Activated CD8-positive, alpha-beta memory T cell treated with anti-CD3 and anti-CD28 coated beads, Interleukin-2, amount 10 ng/mL, durations not matched to agents 7 days and 5 days (primary cell): ENCODE data around the gene LRP1B. TPM values are rescaled to one million over a fixed set of nuclear protein-coding genes. Genes with fewer than 3 reads are reported as not detected.

Source experiments
- ATAC-seq: fragments of 150-1000 bp; cut with Tn5 transposase; one replicate; pipeline ENCODE4 v1.10.0; 2021; ENCODE audit warnings: moderate library complexity
- CTCF ChIA-PET: fragments of 350-600 bp; sonication (Branson Sonifier 250); formaldehyde crosslinking; loops from one replicate; lab custom pipeline; 2021; ENCODE audit warnings: antibody characterized with exemption; lab: Charles Lee
- DNase-seq: peaks from one replicate; pipeline ENCODE4 v3.0.0-alpha.2; 2020
- H3K27ac Mint-ChIP-seq: one replicate; pipeline ENCODE4 v1.8.0; 2021; ENCODE audit warnings: mild to moderate bottlenecking, mixed read lengths
- H3K27me3 Mint-ChIP-seq: one replicate; pipeline ENCODE4 v1.8.0; 2021; ENCODE audit warnings: mixed read lengths
- H3K36me3 Mint-ChIP-seq: one replicate; pipeline ENCODE4 v1.8.0; 2021; ENCODE audit warnings: mild to moderate bottlenecking, mixed read lengths
- H3K4me1 Mint-ChIP-seq: one replicate; pipeline ENCODE4 v1.8.0; 2021; ENCODE audit warnings: mixed read lengths
- H3K4me3 Mint-ChIP-seq: one replicate; pipeline ENCODE4 v1.8.0; 2021; ENCODE audit warnings: mild to moderate bottlenecking, moderate library complexity, mixed read lengths
- H3K9me3 Mint-ChIP-seq: one replicate; pipeline ENCODE4 v1.8.0; 2022; ENCODE audit warnings: low read depth, mixed read lengths
- total RNA-seq, 2 experiments: library from RNA; stranded (reverse); gene quantifications; one replicate each; pipeline ENCODE4 v1.2.3, GENCODE V29; 2021

LRP1B gene
- total RNA-seq, 2 experiments from 2014 or later: not detected

DNA sequence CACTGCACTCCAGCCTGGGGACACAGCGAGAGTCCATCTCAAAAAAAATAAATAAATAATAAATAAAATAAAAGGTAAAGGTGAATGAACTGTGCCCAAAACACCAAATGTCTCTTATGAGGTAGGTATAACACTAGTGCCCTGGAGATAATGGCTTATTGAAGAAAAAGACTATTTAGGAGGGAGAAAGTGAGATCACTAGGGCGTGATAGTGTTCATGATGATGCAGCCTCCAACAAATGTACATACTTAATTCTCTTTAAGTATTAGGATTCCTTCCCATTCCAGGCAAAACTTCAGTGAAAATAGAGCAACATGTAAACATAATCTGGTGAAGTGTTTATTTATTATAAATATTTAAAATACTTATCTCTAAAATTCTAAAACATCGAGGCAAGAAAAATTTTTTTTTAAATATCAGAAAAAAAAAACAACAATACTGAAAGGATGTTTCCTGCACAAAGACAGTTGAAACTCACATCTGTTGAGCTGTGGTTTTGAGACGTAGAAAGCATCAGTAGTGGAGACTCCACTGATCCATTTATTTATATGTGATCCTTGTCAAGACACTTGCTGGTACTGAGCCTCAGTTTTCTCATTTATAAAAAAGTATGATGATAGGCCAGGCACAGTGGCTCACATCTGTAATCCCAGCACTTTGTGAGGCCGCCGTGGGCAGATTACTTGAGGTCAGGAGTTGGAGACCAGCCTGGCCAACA is 183.3 kb downstream of the LRP1B start:
- DNase-seq: no peak
- Mint-ChIP-seq H3K27me3 (no peaks in the 10 kb centered on the region), H3K36me3 (no peaks in the 10 kb centered on the region), H3K9me3 (peaks cover 5% of the 10 kb centered on the region), H3K4me3 (no peak overlapping the region), H3K4me1 (no peaks in the 10 kb centered on the region), H3K27ac (no peak overlapping the region)
- ATAC-seq: no peak
- CTCF ChIA-PET: no interaction called here

DNA sequence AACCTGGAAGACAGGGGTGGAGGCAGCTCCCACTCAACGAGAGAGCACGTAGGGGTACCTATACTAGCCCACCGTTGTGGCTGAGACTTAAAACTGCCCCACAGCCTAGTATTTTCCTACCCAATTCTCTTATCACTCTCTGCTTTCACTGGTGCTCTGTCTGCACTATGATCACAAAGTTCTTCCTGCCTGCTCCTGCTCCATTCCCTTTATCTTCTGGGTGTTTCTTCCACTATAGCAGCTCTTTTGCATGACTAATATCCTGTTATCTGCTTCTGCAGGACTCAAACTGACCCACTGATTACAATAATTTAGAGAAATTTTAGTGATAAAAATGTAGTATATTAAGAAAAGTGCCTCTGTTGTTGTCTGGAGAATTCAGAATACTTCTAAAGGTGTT is 184.8 kb downstream of the LRP1B start:
- H3K27me3 Mint-ChIP-seq: no peaks in the 10 kb centered on the region
- H3K27ac Mint-ChIP-seq: no peak overlapping the region
- H3K4me3 Mint-ChIP-seq: no peak overlapping the region
- H3K4me1 Mint-ChIP-seq: no peaks in the 10 kb centered on the region
- no peak for DNase-seq
- H3K36me3 Mint-ChIP-seq: no peaks in the 10 kb centered on the region
- peaks cover 11% of the 10 kb centered on the region for H3K9me3 Mint-ChIP-seq
- ATAC-seq: no peak
- CTCF ChIA-PET: no interaction called here

DNA sequence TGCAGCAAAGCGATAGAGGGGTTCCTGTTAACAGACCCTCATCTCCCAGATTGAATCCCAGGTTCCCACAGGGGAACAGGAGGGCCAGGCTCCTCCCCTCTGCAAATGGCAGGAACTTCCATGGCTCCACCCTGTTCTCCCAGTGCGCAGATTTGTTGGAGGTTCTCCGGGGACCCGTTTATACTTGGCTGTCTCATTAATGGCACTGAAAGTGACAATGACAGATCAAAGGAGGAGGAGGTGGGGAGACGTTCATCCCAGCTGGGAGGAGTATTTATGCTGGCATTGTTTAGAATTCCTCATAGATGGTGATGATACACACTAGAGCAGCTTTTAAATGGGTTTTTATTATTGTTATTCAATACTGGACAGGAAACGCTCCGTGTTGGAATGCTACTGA is 186.9 kb downstream of the LRP1B start:
- Mint-ChIP-seq H3K4me3 (no peak overlapping the region), H3K36me3 (no peaks in the 10 kb centered on the region), H3K27me3 (no peaks in the 10 kb centered on the region), H3K9me3 (peaks cover 15% of the 10 kb centered on the region), H3K4me1 (no peaks in the 10 kb centered on the region), H3K27ac (no peak overlapping the region)
- no peak for DNase-seq
- CTCF ChIA-PET: no interaction called here
- ATAC-seq: no peak

DNA sequence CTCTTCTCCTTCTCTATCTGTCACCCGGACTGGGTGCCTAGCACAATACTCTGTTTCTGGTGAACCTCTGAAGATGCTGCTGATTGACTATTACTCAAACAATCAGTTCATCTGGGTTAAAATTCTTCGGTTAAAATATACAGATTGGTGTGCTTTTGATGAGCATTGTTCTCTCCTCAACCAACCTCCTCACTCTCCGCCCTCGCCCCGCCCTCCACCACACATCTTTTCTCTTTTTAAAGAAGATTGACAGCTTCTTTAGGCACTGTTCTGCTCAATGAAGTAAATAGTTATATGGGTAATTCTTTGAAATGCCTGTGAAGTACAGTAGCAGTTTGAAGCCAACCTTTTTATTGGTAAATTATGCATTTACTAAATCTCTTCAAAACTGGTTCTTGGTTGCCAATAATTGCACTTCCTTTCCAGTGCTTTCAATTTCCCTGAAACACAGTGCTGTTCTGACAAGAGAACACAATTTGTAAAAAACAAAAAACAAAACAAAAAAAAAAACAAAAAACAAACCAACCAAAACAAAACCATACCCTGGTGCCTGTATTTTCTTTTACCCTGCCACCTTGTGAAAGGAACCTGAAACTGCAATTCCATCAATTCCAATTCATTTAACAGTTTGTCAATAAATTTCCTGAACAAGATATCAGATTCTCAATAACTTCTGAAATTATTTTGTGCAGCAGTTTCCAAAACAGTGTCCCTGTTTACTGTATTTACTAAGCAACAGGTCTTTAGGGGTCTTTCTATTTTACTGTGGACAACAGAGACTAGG is 188.6 kb downstream of the LRP1B start:
- peaks cover 13% of the 10 kb centered on the region for H3K9me3 Mint-ChIP-seq
- no peak overlapping the region for H3K4me3 Mint-ChIP-seq
- ATAC-seq (no peak), DNase-seq (no peak)
- H3K27me3 Mint-ChIP-seq: no peaks in the 10 kb centered on the region
- CTCF ChIA-PET: no interaction called here
- H3K27ac Mint-ChIP-seq: no peak overlapping the region
- no peaks in the 10 kb centered on the region for H3K36me3 Mint-ChIP-seq
- no peaks in the 10 kb centered on the region for H3K4me1 Mint-ChIP-seq

DNA sequence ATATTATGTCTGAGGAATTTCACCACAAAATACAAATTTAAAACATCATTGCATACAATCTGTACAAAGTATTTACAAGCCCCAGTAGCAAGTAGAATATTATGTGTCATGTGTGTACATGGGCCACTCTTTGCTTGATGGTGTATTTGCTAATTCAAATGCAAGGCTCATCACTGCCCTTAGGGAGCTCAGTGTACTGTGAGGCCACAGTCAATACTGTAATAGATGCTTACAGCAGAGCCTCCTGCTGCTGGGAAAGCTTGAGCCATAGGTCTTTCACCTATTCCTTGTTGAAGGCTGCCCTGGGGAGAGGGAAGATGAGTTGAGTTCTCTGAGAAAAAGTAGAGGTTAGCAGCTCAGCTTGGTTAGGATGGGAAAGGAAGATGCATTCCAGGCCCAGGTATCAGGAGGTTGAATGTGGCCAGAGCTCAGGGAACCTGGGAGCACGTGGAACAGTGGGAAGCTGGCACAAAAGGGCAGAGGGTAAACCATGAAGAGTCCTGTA is 189.6 kb downstream of the LRP1B start:
- DNase-seq: no peak
- no peak for ATAC-seq
- Mint-ChIP-seq H3K4me3 (no peak overlapping the region), H3K36me3 (no peaks in the 10 kb centered on the region), H3K27ac (no peak overlapping the region), H3K4me1 (no peaks in the 10 kb centered on the region), H3K9me3 (peaks cover 10% of the 10 kb centered on the region), H3K27me3 (no peaks in the 10 kb centered on the region)
- CTCF ChIA-PET: no interaction called here

DNA sequence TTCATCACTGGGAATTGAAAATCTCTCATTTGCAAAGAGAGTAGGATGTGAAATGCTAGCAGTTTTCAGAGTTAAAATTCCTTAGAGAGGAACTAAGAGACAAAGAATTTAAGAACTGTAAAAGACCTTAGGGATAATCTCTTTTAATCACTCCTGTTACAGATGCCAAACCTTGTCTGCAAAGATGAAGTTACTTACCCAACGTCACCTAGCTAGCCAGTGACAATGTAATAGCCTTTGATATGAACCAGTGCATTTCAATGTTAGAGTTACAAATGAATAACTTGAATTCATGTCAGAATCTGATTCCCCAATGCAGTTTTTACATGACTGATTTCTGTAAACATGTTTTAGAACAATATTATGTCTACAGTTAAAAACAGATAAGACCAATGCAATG is 190.1 kb downstream of the LRP1B start:
- DNase-seq (no peak), ATAC-seq (no peak)
- Mint-ChIP-seq H3K4me1 (no peaks in the 10 kb centered on the region), H3K9me3 (peaks cover 10% of the 10 kb centered on the region), H3K4me3 (no peak overlapping the region), H3K27me3 (no peaks in the 10 kb centered on the region), H3K27ac (no peak overlapping the region), H3K36me3 (no peaks in the 10 kb centered on the region)
- CTCF ChIA-PET: no interaction called here

DNA sequence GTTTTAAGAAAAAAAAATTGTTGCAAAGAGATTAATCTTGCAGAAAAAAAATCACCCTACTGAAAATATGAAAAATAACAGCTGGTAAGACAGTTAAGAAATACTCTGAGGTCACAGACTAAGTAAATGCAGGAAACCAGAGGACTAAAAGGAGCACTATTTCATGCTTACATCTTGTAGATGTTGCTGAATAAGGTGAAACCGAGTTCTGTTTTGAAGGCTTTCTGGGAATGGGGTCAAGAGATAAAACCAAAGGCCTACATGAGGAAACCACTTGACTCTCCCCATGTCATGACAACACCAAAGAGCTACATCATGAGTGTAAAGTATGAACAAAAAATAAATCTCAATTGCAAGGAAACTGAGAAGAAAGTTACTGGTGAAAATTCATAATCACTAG is 197.6 kb downstream of the LRP1B start:
- Mint-ChIP-seq H3K36me3 (no peaks in the 10 kb centered on the region), H3K27me3 (no peaks in the 10 kb centered on the region), H3K4me3 (no peak overlapping the region), H3K27ac (no peak overlapping the region), H3K4me1 (no peaks in the 10 kb centered on the region), H3K9me3 (peaks cover 2% of the 10 kb centered on the region)
- CTCF ChIA-PET: no interaction called here
- ATAC-seq: no peak
- DNase-seq: no peak

DNA sequence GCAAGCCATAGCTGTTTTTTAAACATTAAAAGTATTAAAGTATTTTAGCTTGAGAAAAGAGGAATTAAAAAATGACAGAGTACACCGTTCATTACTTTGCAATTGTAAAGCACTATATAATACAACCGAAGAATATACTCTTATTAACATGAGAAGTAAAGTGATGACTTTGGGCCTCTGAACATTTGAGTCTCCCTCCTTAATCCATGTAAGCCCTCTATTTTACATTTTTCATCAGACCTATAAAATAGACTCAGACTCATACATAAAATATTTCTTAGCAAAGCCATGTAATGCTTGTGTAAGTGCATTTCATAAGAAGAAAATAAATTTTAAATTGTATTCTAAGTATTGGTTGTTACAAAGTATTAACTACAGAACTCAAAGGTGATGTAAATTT is 198.6 kb downstream of the LRP1B start:
- CTCF ChIA-PET: no interaction called here
- peaks cover 2% of the 10 kb centered on the region for H3K9me3 Mint-ChIP-seq
- ATAC-seq (no peak), DNase-seq (no peak)
- no peak overlapping the region for H3K4me3 Mint-ChIP-seq
- no peak overlapping the region for H3K27ac Mint-ChIP-seq
- no peaks in the 10 kb centered on the region for H3K27me3 Mint-ChIP-seq
- no peaks in the 10 kb centered on the region for H3K4me1 Mint-ChIP-seq
- H3K36me3 Mint-ChIP-seq: no peaks in the 10 kb centered on the region

DNA sequence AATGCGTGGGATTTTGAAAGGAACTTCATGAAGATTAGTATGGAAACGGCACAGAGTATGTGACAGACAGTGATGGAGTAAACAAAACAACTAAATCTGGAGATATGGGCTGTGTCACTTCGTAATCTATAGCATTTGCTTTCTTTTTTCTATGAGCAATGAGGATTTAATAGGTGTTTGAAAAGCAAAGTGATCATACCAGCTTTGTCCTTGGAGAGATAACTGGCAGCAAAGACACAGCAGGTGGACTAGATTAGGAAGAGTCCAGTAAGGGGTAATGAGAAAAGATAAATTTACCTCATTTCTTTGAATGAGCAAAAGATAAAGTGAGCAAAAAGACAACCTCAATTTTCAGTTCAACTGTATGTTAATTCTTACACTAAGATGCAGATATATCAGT is 199.0 kb downstream of the LRP1B start:
- no peak overlapping the region for H3K27ac Mint-ChIP-seq
- no peaks in the 10 kb centered on the region for H3K4me1 Mint-ChIP-seq
- no peak for ATAC-seq
- H3K36me3 Mint-ChIP-seq: no peaks in the 10 kb centered on the region
- H3K9me3 Mint-ChIP-seq: peaks cover 2% of the 10 kb centered on the region
- DNase-seq: no peak
- no peaks in the 10 kb centered on the region for H3K27me3 Mint-ChIP-seq
- CTCF ChIA-PET: no interaction called here
- no peak overlapping the region for H3K4me3 Mint-ChIP-seq

DNA sequence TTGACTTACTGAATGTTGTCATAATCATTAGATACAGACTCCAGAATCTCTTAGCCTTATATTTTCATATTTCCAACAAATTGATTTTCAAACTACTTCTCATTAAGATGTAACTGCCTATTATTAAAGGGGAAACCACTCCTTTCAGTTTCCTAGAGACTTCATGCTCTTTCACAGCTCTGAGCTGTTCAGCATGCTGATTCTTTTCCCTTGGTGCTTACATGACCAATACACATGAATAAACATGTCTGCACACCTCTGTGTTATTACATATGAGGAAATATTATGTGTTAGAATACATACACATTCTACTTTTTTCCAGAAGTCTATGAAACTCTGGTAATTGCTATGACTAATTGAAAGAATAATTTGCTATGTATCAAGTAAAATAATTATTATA is 200.0 kb downstream of the LRP1B start:
- Mint-ChIP-seq H3K27me3 (no peaks in the 10 kb centered on the region), H3K4me3 (no peak overlapping the region), H3K9me3 (peaks cover 2% of the 10 kb centered on the region), H3K36me3 (no peaks in the 10 kb centered on the region), H3K4me1 (no peaks in the 10 kb centered on the region), H3K27ac (no peak overlapping the region)
- ATAC-seq: no peak
- CTCF ChIA-PET: no interaction called here
- DNase-seq: no peak

DNA sequence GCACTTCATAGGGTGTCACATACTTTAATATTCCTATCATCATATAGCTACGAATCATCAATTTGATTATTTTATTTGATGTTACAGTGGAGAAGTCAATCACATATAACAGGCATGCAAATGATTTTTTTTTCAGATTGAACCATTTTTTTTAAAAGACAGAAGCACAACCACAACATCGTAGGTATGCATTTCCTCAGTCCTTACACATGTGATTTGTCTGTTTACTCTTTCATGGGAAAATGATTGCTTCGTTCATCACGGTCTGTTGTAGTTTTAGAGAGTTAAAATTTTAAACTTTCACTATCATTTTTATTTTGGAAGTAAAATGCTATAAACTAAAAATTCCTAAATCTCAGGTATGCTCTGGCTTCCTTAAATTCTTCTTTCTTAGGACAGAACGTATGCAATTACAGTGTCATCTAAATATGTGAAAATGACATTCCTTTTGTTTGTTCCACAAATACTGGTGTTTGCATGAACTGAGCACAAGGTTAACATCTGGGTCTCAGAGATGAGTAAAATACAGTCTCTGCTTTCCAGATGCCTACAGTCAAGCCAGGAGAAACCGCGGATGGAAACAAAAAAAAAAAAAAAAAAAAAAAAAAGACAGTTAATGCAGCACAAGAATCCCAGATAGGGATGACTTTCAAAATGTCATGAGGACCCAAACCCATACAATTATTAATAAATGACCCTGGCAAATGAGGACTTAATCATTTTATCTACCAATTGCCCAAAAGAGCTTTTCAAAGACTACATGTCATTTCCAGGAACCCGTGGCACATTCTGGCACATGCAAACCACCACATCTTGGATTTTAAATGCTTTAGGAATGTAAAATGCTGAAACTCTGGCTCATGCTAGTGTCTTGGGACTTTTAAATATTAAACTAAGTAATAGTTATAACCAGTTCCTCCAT is 201.2 kb downstream of the LRP1B start:
- Mint-ChIP-seq H3K27me3 (no peaks in the 10 kb centered on the region), H3K4me1 (no peaks in the 10 kb centered on the region), H3K4me3 (no peak overlapping the region), H3K36me3 (no peaks in the 10 kb centered on the region), H3K27ac (no peak overlapping the region), H3K9me3 (peaks cover 1% of the 10 kb centered on the region)
- ATAC-seq: no peak
- DNase-seq: no peak
- CTCF ChIA-PET: no interaction called here

DNA sequence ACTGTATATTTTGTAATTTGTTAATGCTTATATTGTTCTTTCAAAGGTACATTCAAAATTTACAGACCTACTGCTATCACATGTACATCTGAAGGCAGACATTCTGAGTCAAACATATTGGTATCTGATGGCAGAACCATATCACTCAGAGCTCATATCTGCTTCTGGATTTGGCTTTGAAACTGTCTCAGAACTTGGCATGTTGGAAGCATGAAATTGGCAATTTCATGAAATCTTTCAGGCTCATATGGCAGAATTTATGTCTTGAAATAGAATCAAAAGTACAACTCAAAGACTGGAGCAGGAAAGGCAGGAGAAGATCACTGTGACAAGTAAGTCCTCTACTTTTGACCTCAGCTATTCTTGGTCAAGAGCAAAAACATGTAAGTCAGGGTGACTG is 202.3 kb downstream of the LRP1B start:
- no peak overlapping the region for H3K4me3 Mint-ChIP-seq
- DNase-seq: no peak
- H3K9me3 Mint-ChIP-seq: no peaks in the 10 kb centered on the region
- ATAC-seq: no peak
- no peaks in the 10 kb centered on the region for H3K36me3 Mint-ChIP-seq
- no peak overlapping the region for H3K27ac Mint-ChIP-seq
- no peaks in the 10 kb centered on the region for H3K27me3 Mint-ChIP-seq
- CTCF ChIA-PET: no interaction called here
- H3K4me1 Mint-ChIP-seq: no peaks in the 10 kb centered on the region

DNA sequence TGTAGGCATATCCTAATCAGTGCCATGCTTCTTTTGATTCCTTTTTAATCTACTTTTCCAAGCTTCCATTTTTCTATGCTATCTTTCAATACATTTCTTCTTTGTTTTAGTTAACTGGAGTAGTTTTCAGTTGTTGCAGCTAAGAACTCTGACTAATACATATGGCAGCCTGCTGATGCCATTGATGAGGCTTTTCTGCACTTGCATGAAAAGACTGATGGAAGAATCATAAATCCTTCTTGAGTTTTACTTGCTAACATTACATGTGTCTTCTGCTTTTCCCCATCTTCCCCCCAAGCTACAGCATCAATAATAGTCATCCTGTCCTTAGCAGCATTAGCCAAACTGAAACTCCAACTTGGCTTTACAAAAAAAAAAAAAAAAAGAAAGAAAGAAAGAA is 203.3 kb downstream of the LRP1B start:
- no peaks in the 10 kb centered on the region for H3K27me3 Mint-ChIP-seq
- H3K27ac Mint-ChIP-seq: no peak overlapping the region
- no peak for DNase-seq
- no peaks in the 10 kb centered on the region for H3K4me1 Mint-ChIP-seq
- no peak overlapping the region for H3K4me3 Mint-ChIP-seq
- no peak for ATAC-seq
- CTCF ChIA-PET: no interaction called here
- no peaks in the 10 kb centered on the region for H3K36me3 Mint-ChIP-seq
- H3K9me3 Mint-ChIP-seq: no peaks in the 10 kb centered on the region
